Stimulated activated CD4-positive, alpha-beta T cell treated with anti-CD3 and anti-CD28 coated beads, Interleukin-12 subunit alpha, Interleukin-12 subunit beta, amount 100 ng/mL, for 48 hours (primary cell): Measurements from ENCODE around the gene ZNF554.
"Not testable (repeated sequence)": the region's sequence is repeated elsewhere in the genome, so short reads cannot be mapped to it uniquely, and the experiment has no call there.

ENCODE experiments used
- DNase-seq, 3 donors: peaks; one replicate each; pipeline ENCODE4 v3.0.0-alpha.2; 2020; ENCODE audit warnings: low read depth in 2 of 3, low spot score in 1 of 3

ZNF554 gene

GRCh38 chr19:2806736-2807378 is 12.8 kb upstream of the ZNF554 start:
- no peak for DNase-seq

GRCh38 chr19:2807379-2808128 is 12.1 kb upstream of the ZNF554 start:
- DNase-seq = no peak

GRCh38 chr19:2808129-2808941 is 11.3 kb upstream of the ZNF554 start:
- DNase-seq = no peak

- no peak for DNase-seq
Measured at GRCh38 chr19:2809387-2810140, 10.1 kb upstream of the ZNF554 start.

GRCh38 chr19:2810141-2811091 is 9.3 kb upstream of the ZNF554 start:
- no peak for DNase-seq

- no peak for DNase-seq
Measured at GRCh38 chr19:2811221-2811722, 8.4 kb upstream of the ZNF554 start.

- DNase-seq = no peak
Measured at GRCh38 chr19:2811735-2812413, 7.8 kb upstream of the ZNF554 start.

GRCh38 chr19:2812414-2813234 is 7.0 kb upstream of the ZNF554 start:
- no peak for DNase-seq

GRCh38 chr19:2813235-2814160 is 6.2 kb upstream of the ZNF554 start:
- no peak for DNase-seq

- DNase-seq = no peak
Measured at GRCh38 chr19:2814426-2814825, 5.2 kb upstream of the ZNF554 start.

- DNase-seq = no peak
Measured at GRCh38 chr19:2815191-2815614, 4.5 kb upstream of the ZNF554 start.

- DNase-seq = no peak
Measured at GRCh38 chr19:2815923-2816322, 3.7 kb upstream of the ZNF554 start.

- DNase-seq = no peak
Measured at GRCh38 chr19:2816641-2817040, 3.0 kb upstream of the ZNF554 start.

GRCh38 chr19:2817237-2817829 is 2.3 kb upstream of the ZNF554 start:
- not testable (repeated sequence) for DNase-seq

GRCh38 chr19:2820112-2820702 is 539 bp downstream of the ZNF554 start:
- DNase-seq = no peak

GRCh38 chr19:2822846-2823245 is 3.2 kb downstream of the ZNF554 start:
- no peak for DNase-seq

GRCh38 chr19:2823646-2824045 is 4.0 kb downstream of the ZNF554 start:
- no peak for DNase-seq
